ENCODE measurements around the gene TEX12. TPM values are rescaled to one million over a fixed set of nuclear protein-coding genes. Genes with fewer than 3 reads are reported as not detected.

TEX12 gene
- polyA plus RNA-seq, 4 donors, result 0.13 to 1.6 TPM; not detected in 2

GRCh38 chr11:112211536-112211935 is 44.4 kb downstream of the TEX12 start:
- Histone ChIP-seq H3K9me3 (ENCODE audit: control insufficient read depth in 2 of 2, insufficient read depth in 1 of 2, low read depth in 1 of 2, low read length in 1 of 2) (no peaks in the 10 kb centered on the region), H3K27ac (ENCODE audit: low read depth in 1 of 3, low read length in 2 of 3) (no peak overlapping the region), H3K4me1 (ENCODE audit: control insufficient read depth in 3 of 3, insufficient read depth in 2 of 3, low read depth in 1 of 3, low read length in 2 of 3) (no peaks in the 10 kb centered on the region), H3K36me3 (ENCODE audit: control insufficient read depth in 3 of 3, insufficient read depth in 2 of 3, low read depth in 1 of 3, low read length in 3 of 3) (no peaks in the 10 kb centered on the region), H3K4me3 (ENCODE audit: low read depth in 1 of 3, low read length in 3 of 3) (no peak overlapping the region), H3K27me3 (ENCODE audit: control insufficient read depth in 3 of 3, insufficient read depth in 3 of 3, low read length in 3 of 3) (no peaks in the 10 kb centered on the region)
- no peak for FAIRE-seq
- no peak for DNase-seq
- WGBS, 3 donors, result 39 to 58% (median 47%) methylated on average over 2 of the region's 2 CpGs

- DNase-seq, result no peak
- no peak overlapping the region for H3K27ac ChIP-seq (ENCODE audit: low read depth in 1 of 3, low read length in 2 of 3)
- WGBS, 3 donors, result 86 to 94% (median 93%) methylated on average over 3 of the region's 3 CpGs
- FAIRE-seq, result no peak
- H3K4me3 ChIP-seq (ENCODE audit: low read depth in 1 of 3, low read length in 3 of 3), result no peak overlapping the region
- H3K36me3 ChIP-seq (ENCODE audit: control insufficient read depth in 3 of 3, insufficient read depth in 2 of 3, low read depth in 1 of 3, low read length in 3 of 3), result no peaks in the 10 kb centered on the region
- peaks cover 0 to 2% (median 0%) of the 10 kb centered on the region in 3 donors for H3K4me1 ChIP-seq (ENCODE audit: control insufficient read depth in 3 of 3, insufficient read depth in 2 of 3, low read depth in 1 of 3, low read length in 2 of 3)
- H3K9me3 ChIP-seq (ENCODE audit: control insufficient read depth in 2 of 2, insufficient read depth in 1 of 2, low read depth in 1 of 2, low read length in 1 of 2), result no peaks in the 10 kb centered on the region
- H3K27me3 ChIP-seq (ENCODE audit: control insufficient read depth in 3 of 3, insufficient read depth in 3 of 3, low read length in 3 of 3), result no peaks in the 10 kb centered on the region
These were observed 45.1 kb downstream of the TEX12 start for GRCh38 chr11:112212290-112212689.

GRCh38 chr11:112212710-112213109 is 45.5 kb downstream of the TEX12 start:
- Histone ChIP-seq H3K36me3 (ENCODE audit: control insufficient read depth in 3 of 3, insufficient read depth in 2 of 3, low read depth in 1 of 3, low read length in 3 of 3) (no peaks in the 10 kb centered on the region), H3K4me1 (ENCODE audit: control insufficient read depth in 3 of 3, insufficient read depth in 2 of 3, low read depth in 1 of 3, low read length in 2 of 3) (peaks cover 0 to 2% (median 0%) of the 10 kb centered on the region in 3 donors), H3K27ac (ENCODE audit: low read depth in 1 of 3, low read length in 2 of 3) (no peak overlapping the region), H3K9me3 (ENCODE audit: control insufficient read depth in 2 of 2, insufficient read depth in 1 of 2, low read depth in 1 of 2, low read length in 1 of 2) (no peaks in the 10 kb centered on the region), H3K4me3 (ENCODE audit: low read depth in 1 of 3, low read length in 3 of 3) (no peak overlapping the region), H3K27me3 (ENCODE audit: control insufficient read depth in 3 of 3, insufficient read depth in 3 of 3, low read length in 3 of 3) (no peaks in the 10 kb centered on the region)
- no peak for DNase-seq
- no peak for FAIRE-seq

GRCh38 chr11:112213753-112214152 is 46.6 kb downstream of the TEX12 start:
- Histone ChIP-seq H3K27ac (ENCODE audit: low read depth in 1 of 3, low read length in 2 of 3) (no peak overlapping the region), H3K36me3 (ENCODE audit: control insufficient read depth in 3 of 3, insufficient read depth in 2 of 3, low read depth in 1 of 3, low read length in 3 of 3) (no peaks in the 10 kb centered on the region), H3K27me3 (ENCODE audit: control insufficient read depth in 3 of 3, insufficient read depth in 3 of 3, low read length in 3 of 3) (no peaks in the 10 kb centered on the region), H3K4me1 (ENCODE audit: control insufficient read depth in 3 of 3, insufficient read depth in 2 of 3, low read depth in 1 of 3, low read length in 2 of 3) (peaks cover 0 to 2% (median 0%) of the 10 kb centered on the region in 3 donors), H3K4me3 (ENCODE audit: low read depth in 1 of 3, low read length in 3 of 3) (no peak overlapping the region), H3K9me3 (ENCODE audit: control insufficient read depth in 2 of 2, insufficient read depth in 1 of 2, low read depth in 1 of 2, low read length in 1 of 2) (no peaks in the 10 kb centered on the region)
- no peak for DNase-seq
- 84 to 94% (median 89%) methylated on average over 4 of the region's 4 CpGs for WGBS, 3 donors
- no peak for FAIRE-seq

GRCh38 chr11:112215621-112216020 is 48.4 kb downstream of the TEX12 start:
- H3K4me3 ChIP-seq (ENCODE audit: low read depth in 1 of 3, low read length in 3 of 3), result no peak overlapping the region
- FAIRE-seq, result no peak
- no peaks in the 10 kb centered on the region for H3K27me3 ChIP-seq (ENCODE audit: control insufficient read depth in 3 of 3, insufficient read depth in 3 of 3, low read length in 3 of 3)
- WGBS, 3 donors, result 89 to 96% (median 90%) methylated on average over 6 of the region's 6 CpGs
- no peaks in the 10 kb centered on the region for H3K9me3 ChIP-seq (ENCODE audit: control insufficient read depth in 2 of 2, insufficient read depth in 1 of 2, low read depth in 1 of 2, low read length in 1 of 2)
- no peak overlapping the region for H3K27ac ChIP-seq (ENCODE audit: low read depth in 1 of 3, low read length in 2 of 3)
- H3K4me1 ChIP-seq (ENCODE audit: control insufficient read depth in 3 of 3, insufficient read depth in 2 of 3, low read depth in 1 of 3, low read length in 2 of 3), result peaks cover 0 to 2% (median 0%) of the 10 kb centered on the region in 3 donors
- H3K36me3 ChIP-seq (ENCODE audit: control insufficient read depth in 3 of 3, insufficient read depth in 2 of 3, low read depth in 1 of 3, low read length in 3 of 3), result no peaks in the 10 kb centered on the region
- DNase-seq, result no peak

- FAIRE-seq (no peak), DNase-seq (peak in 1 of 2 donors; percentile 39)
These were observed 49.5 kb downstream of the TEX12 start for GRCh38 chr11:112216561-112217105.

GRCh38 chr11:112219476-112220232 is 52.5 kb downstream of the TEX12 start:
- no peak for FAIRE-seq

More at GRCh38 chr11:112216561-112217105, 49.5 kb downstream of the TEX12 start:
- Histone ChIP-seq H3K4me3 (ENCODE audit: low read depth in 1 of 3, low read length in 3 of 3) (no peak overlapping the region), H3K27ac (ENCODE audit: low read depth in 1 of 3, low read length in 2 of 3) (no peak overlapping the region), H3K4me1 (ENCODE audit: control insufficient read depth in 3 of 3, insufficient read depth in 2 of 3, low read depth in 1 of 3, low read length in 2 of 3) (peaks cover 0 to 2% (median 0%) of the 10 kb centered on the region in 3 donors), H3K27me3 (ENCODE audit: control insufficient read depth in 3 of 3, insufficient read depth in 3 of 3, low read length in 3 of 3) (no peaks in the 10 kb centered on the region), H3K36me3 (ENCODE audit: control insufficient read depth in 3 of 3, insufficient read depth in 2 of 3, low read depth in 1 of 3, low read length in 3 of 3) (no peaks in the 10 kb centered on the region), H3K9me3 (ENCODE audit: control insufficient read depth in 2 of 2, insufficient read depth in 1 of 2, low read depth in 1 of 2, low read length in 1 of 2) (no peaks in the 10 kb centered on the region)
- WGBS, 3 donors, result 27 to 64% (median 35%) methylated on average over 1 of the region's 1 CpG

GRCh38 chr11:112221274-112221835 is 54.2 kb downstream of the TEX12 start:
- WGBS, 3 donors, result 40 to 50% (median 41%) methylated on average over 3 of the region's 3 CpGs
- H3K27ac ChIP-seq (ENCODE audit: low read depth in 1 of 3, low read length in 2 of 3), result no peak overlapping the region
- DNase-seq (no peak), FAIRE-seq (no peak)
- H3K9me3 ChIP-seq (ENCODE audit: control insufficient read depth in 2 of 2, insufficient read depth in 1 of 2, low read depth in 1 of 2, low read length in 1 of 2), result no peaks in the 10 kb centered on the region
- H3K27me3 ChIP-seq (ENCODE audit: control insufficient read depth in 3 of 3, insufficient read depth in 3 of 3, low read length in 3 of 3), result no peaks in the 10 kb centered on the region
- no peaks in the 10 kb centered on the region for H3K36me3 ChIP-seq (ENCODE audit: control insufficient read depth in 3 of 3, insufficient read depth in 2 of 3, low read depth in 1 of 3, low read length in 3 of 3)
- no peak overlapping the region for H3K4me3 ChIP-seq (ENCODE audit: low read depth in 1 of 3, low read length in 3 of 3)
- H3K4me1 ChIP-seq (ENCODE audit: control insufficient read depth in 3 of 3, insufficient read depth in 2 of 3, low read depth in 1 of 3, low read length in 2 of 3), result peaks cover 0 to 2% (median 0%) of the 10 kb centered on the region in 3 donors

More at GRCh38 chr11:112219476-112220232, 52.5 kb downstream of the TEX12 start:
- peak; percentile 79 to 86 for DNase-seq
- Histone ChIP-seq H3K4me1 (ENCODE audit: control insufficient read depth in 3 of 3, insufficient read depth in 2 of 3, low read depth in 1 of 3, low read length in 2 of 3) (peaks cover 0 to 2% (median 0%) of the 10 kb centered on the region in 3 donors), H3K27me3 (ENCODE audit: control insufficient read depth in 3 of 3, insufficient read depth in 3 of 3, low read length in 3 of 3) (no peaks in the 10 kb centered on the region), H3K27ac (ENCODE audit: low read depth in 1 of 3, low read length in 2 of 3) (no peak overlapping the region), H3K4me3 (ENCODE audit: low read depth in 1 of 3, low read length in 3 of 3) (no peak overlapping the region), H3K9me3 (ENCODE audit: control insufficient read depth in 2 of 2, insufficient read depth in 1 of 2, low read depth in 1 of 2, low read length in 1 of 2) (no peaks in the 10 kb centered on the region), H3K36me3 (ENCODE audit: control insufficient read depth in 3 of 3, insufficient read depth in 2 of 3, low read depth in 1 of 3, low read length in 3 of 3) (no peaks in the 10 kb centered on the region)
- WGBS, 3 donors, result 33 to 36% (median 34%) methylated on average over 7 of the region's 7 CpGs
